ENCODE data around the gene ERGIC1. TPM values are rescaled to one million over a fixed set of nuclear protein-coding genes. Genes with fewer than 3 reads are reported as not detected.

Gene ERGIC1
- total and polyA plus RNA-seq, 2 experiments from 2014 or later, result 25.2 to 92.2 TPM

GRCh38 chr5:172944741-172945140 lies 110.7 kb downstream of the ERGIC1 start (continued):
- TF ChIP-seq REST (IDR thresholded peaks at IDR 0.05; ENCODE audit: unreplicated experiment), result no peak
- no peak for TF ChIP-seq NANOG (IDR thresholded peaks at IDR 0.05; ENCODE audit: borderline replicate concordance)
- no peak for TF ChIP-seq ZNF114 (CRISPR knock-in tag; IDR thresholded peaks at IDR 0.05)
- TF ChIP-seq POLR2AphosphoS5 (IDR thresholded peaks at IDR 0.05; ENCODE audit: low read depth), result no peak
- no peak for TF ChIP-seq EZH2 (IDR thresholded peaks at IDR 0.05; ENCODE audit: low read depth, unreplicated experiment)
- TF ChIP-seq ZNF331 (CRISPR knock-in tag; IDR thresholded peaks at IDR 0.05; ENCODE audit: low read depth), result no peak

- no peak for DNase-seq (ENCODE audit: low spot score)
- H3K4me2 ChIP-seq, result no peak overlapping the region
- no peak for TF ChIP-seq STAT1 (IDR thresholded peaks at IDR 0.05; ENCODE audit: unreplicated experiment)
- no peak for TF ChIP-seq CTCF (conservative IDR thresholded peaks at IDR 0.05; ENCODE audit: low read depth in 2 of 2)
- TF ChIP-seq ETS1 (IDR thresholded peaks at IDR 0.05), result no peak
- no peak for TF ChIP-seq ZNF114 (CRISPR knock-in tag; IDR thresholded peaks at IDR 0.05)
- no peak for TF ChIP-seq ZNF331 (CRISPR knock-in tag; IDR thresholded peaks at IDR 0.05; ENCODE audit: low read depth)
- no peak for TF ChIP-seq NANOG (IDR thresholded peaks at IDR 0.05; ENCODE audit: borderline replicate concordance)
- no peak for TF ChIP-seq CREB1 (CRISPR knock-in tag; IDR thresholded peaks at IDR 0.05; ENCODE audit: low read depth)
- no peak for TF ChIP-seq JUNB (IDR thresholded peaks at IDR 0.05; ENCODE audit: unreplicated experiment)
- no peak for TF ChIP-seq REST (IDR thresholded peaks at IDR 0.05; ENCODE audit: unreplicated experiment)
- no peak for TF ChIP-seq EZH2 (IDR thresholded peaks at IDR 0.05; ENCODE audit: low read depth, unreplicated experiment)
- TF ChIP-seq EZH2phosphoT487 (IDR thresholded peaks at IDR 0.05; ENCODE audit: unreplicated experiment), result no peak
Measured at GRCh38 chr5:172945151-172945550, 111.1 kb downstream of the ERGIC1 start.

More at GRCh38 chr5:172945151-172945550, 111.1 kb downstream of the ERGIC1 start:
- Histone ChIP-seq H3K4me1 (ENCODE audit: insufficient read depth) (peaks cover 8% of the 10 kb centered on the region; the same call in 1 of the 2 replicates), H2AFZ (no peak overlapping the region), H3K27ac (ENCODE audit: low read depth) (no peak overlapping the region), H3K27me3 (ENCODE audit: insufficient read depth) (no peaks in the 10 kb centered on the region), H4K20me1 (replicated peaks; ENCODE audit: insufficient read depth) (no peaks in the 10 kb centered on the region; the same call in 1 of the 2 replicates), H3K4me3 (no peak overlapping the region), H3K79me2 (replicated peaks; ENCODE audit: insufficient read depth) (no peaks in the 10 kb centered on the region), H3K36me3 (ENCODE audit: insufficient read depth) (no peaks in the 10 kb centered on the region; the same call in 1 of the 2 replicates), H3K9me2 (ENCODE audit: insufficient read depth) (no peaks in the 10 kb centered on the region), H3F3A (replicated peaks; ENCODE audit: low read depth) (no peaks in the 10 kb centered on the region)
- H3K4me3 Mint-ChIP-seq, result no peak overlapping the region
- no peak for ATAC-seq
- peaks cover 14% of the 10 kb centered on the region for H3K4me1 Mint-ChIP-seq
- peaks cover 16% of the 10 kb centered on the region for H3K27me3 Mint-ChIP-seq (ENCODE audit: insufficient read depth, low read depth, poor library complexity)
- H3K27ac Mint-ChIP-seq, result no peak overlapping the region
- H3K36me3 Mint-ChIP-seq (ENCODE audit: low read depth), result peaks cover 27% of the 10 kb centered on the region
- no peaks in the 10 kb centered on the region for H3K9me3 Mint-ChIP-seq
